Kidney tubule cell (primary cell): ENCODE data around the gene WSB1.
A peak's percentile ranks its signal among the peaks of the same experiment; 100 is the strongest.

Source experiments
- DNase-seq: peaks from one replicate; pipeline ENCODE4 v3.0.0-alpha.2; 2018; ENCODE audit warnings: low spot score

Gene WSB1

GRCh38 chr17:27339198-27339835 lies 45.4 kb downstream of the WSB1 start:
- DNase-seq, result no peak

GRCh38 chr17:27339836-27340550 lies 46.1 kb downstream of the WSB1 start:
- DNase-seq, result peak; percentile 77

- no peak for DNase-seq
Measured at GRCh38 chr17:27340575-27340974, 46.7 kb downstream of the WSB1 start.

- DNase-seq, result no peak
Measured at GRCh38 chr17:27341041-27341471, 47.1 kb downstream of the WSB1 start.

- DNase-seq, result no peak
Measured at GRCh38 chr17:27342059-27342458, 48.1 kb downstream of the WSB1 start.

- DNase-seq, result no peak
Measured at GRCh38 chr17:27343294-27343693, 49.4 kb downstream of the WSB1 start.

- DNase-seq, result no peak
Measured at GRCh38 chr17:27343977-27344607, 50.2 kb downstream of the WSB1 start.

GRCh38 chr17:27345141-27345904 lies 51.4 kb downstream of the WSB1 start:
- DNase-seq, result peak; percentile 74

- DNase-seq, result no peak
Measured at GRCh38 chr17:27346228-27346899, 52.5 kb downstream of the WSB1 start.

GRCh38 chr17:27348196-27348595 lies 54.3 kb downstream of the WSB1 start:
- no peak for DNase-seq

- DNase-seq, result no peak
Measured at GRCh38 chr17:27349540-27350021, 55.7 kb downstream of the WSB1 start.

GRCh38 chr17:27351759-27352158 lies 57.8 kb downstream of the WSB1 start:
- no peak for DNase-seq

GRCh38 chr17:27352448-27353032 lies 58.6 kb downstream of the WSB1 start:
- DNase-seq, result no peak

GRCh38 chr17:27353033-27353460 lies 59.1 kb downstream of the WSB1 start:
- peak; percentile 8 for DNase-seq

GRCh38 chr17:27353461-27354050 lies 59.6 kb downstream of the WSB1 start:
- peak; percentile 97 for DNase-seq

GRCh38 chr17:27354051-27354490 lies 60.2 kb downstream of the WSB1 start:
- DNase-seq, result no peak

GRCh38 chr17:27354491-27355081 lies 60.7 kb downstream of the WSB1 start:
- DNase-seq, result peak; percentile 77

- no peak for DNase-seq
Measured at GRCh38 chr17:27355419-27355818, 61.5 kb downstream of the WSB1 start.

GRCh38 chr17:27356091-27356705 lies 62.3 kb downstream of the WSB1 start:
- no peak for DNase-seq

- no peak for DNase-seq
Measured at GRCh38 chr17:27357236-27357635, 63.3 kb downstream of the WSB1 start.
